ENCODE data around the gene WSCD1.

WSCD1 gene

GRCh38 chr17:6057562-6057961 lies 12.6 kb upstream of the WSCD1 start:
- no peak for DNase-seq (ENCODE audit: low read depth)
- no peak for TF ChIP-seq CTCF (IDR thresholded peaks at IDR 0.05; ENCODE audit: insufficient read depth, low read depth, low read length, missing control alignments)
- H3K4me3 ChIP-seq (ENCODE audit: low read length) = no peak overlapping the region

GRCh38 chr17:6059406-6059805 lies 10.8 kb upstream of the WSCD1 start:
- TF ChIP-seq CTCF (IDR thresholded peaks at IDR 0.05; ENCODE audit: insufficient read depth, low read depth, low read length, missing control alignments) = no peak
- no peak for DNase-seq (ENCODE audit: low read depth)
- H3K4me3 ChIP-seq (ENCODE audit: low read length) = no peak overlapping the region

GRCh38 chr17:6061290-6061689 lies 8.9 kb upstream of the WSCD1 start:
- no peak overlapping the region for H3K4me3 ChIP-seq (ENCODE audit: low read length)
- TF ChIP-seq CTCF (IDR thresholded peaks at IDR 0.05; ENCODE audit: insufficient read depth, low read depth, low read length, missing control alignments) = no peak
- peak; percentile 32 for DNase-seq (ENCODE audit: low read depth)

- TF ChIP-seq CTCF (IDR thresholded peaks at IDR 0.05; ENCODE audit: insufficient read depth, low read depth, low read length, missing control alignments) = no peak
- no peak for DNase-seq (ENCODE audit: low read depth)
- H3K4me3 ChIP-seq (ENCODE audit: low read length) = no peak overlapping the region
These were observed 5.3 kb upstream of the WSCD1 start for GRCh38 chr17:6064868-6065267.

- TF ChIP-seq CTCF (IDR thresholded peaks at IDR 0.05; ENCODE audit: insufficient read depth, low read depth, low read length, missing control alignments) = no peak
- H3K4me3 ChIP-seq (ENCODE audit: low read length) = no peak overlapping the region
- DNase-seq (ENCODE audit: low read depth) = no peak
These were observed 4.8 kb upstream of the WSCD1 start for GRCh38 chr17:6065351-6065750.

GRCh38 chr17:6066183-6066948 lies 3.8 kb upstream of the WSCD1 start:
- H3K4me3 ChIP-seq (ENCODE audit: low read length) = no peak overlapping the region
- TF ChIP-seq CTCF (IDR thresholded peaks at IDR 0.05; ENCODE audit: insufficient read depth, low read depth, low read length, missing control alignments) = no peak
- DNase-seq (ENCODE audit: low read depth) = no peak

GRCh38 chr17:6067060-6067459 lies 3.1 kb upstream of the WSCD1 start:
- no peak for TF ChIP-seq CTCF (IDR thresholded peaks at IDR 0.05; ENCODE audit: insufficient read depth, low read depth, low read length, missing control alignments)
- DNase-seq (ENCODE audit: low read depth) = no peak
- H3K4me3 ChIP-seq (ENCODE audit: low read length) = no peak overlapping the region
